COLO668 (cell line): ENCODE measurements around the gene MMP20.
"Not testable (repeated sequence)": the region's sequence is repeated elsewhere in the genome, so short reads cannot be mapped to it uniquely, and the experiment has no call there.

ENCODE experiments used
- DNase-seq: peaks from one replicate; lab custom pipeline; 2025; ENCODE audit not compliant: unreplicated experiment; lab: John Stamatoyannopoulos, UW

MMP20 gene

DNA sequence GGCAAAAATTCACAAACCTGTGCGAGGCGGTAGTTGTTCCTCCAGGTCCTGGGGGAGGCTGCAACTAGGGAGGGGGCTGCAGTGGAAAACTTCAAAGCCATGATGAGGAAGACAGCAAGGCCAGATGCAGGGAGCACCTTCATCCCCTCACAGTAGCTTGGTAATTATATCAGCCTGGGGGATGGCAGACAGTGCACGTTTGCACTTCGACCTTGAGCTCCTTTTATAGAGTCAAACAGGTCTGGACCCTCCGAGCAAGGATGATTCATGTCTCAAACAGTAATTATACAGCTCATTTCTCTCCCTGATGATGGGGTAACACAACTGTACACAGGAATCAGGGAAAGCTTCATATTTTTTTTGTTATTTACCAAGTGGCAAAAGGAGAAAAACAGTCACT lies at the start of gene MMP20:
MMP20 (minus strand) TSS at position 156 of the 400 bp plus-strand sequence; CDS start at position 143, 13 bp downstream.
- DNase-seq = no peak

- DNase-seq = no peak
Observed at GRCh38 chr11:102669664-102670063, 44.5 kb upstream of the MMP20 start.

GRCh38 chr11:102666331-102666957 lies 41.3 kb upstream of the MMP20 start:
- DNase-seq = peak; percentile 21

- no peak for DNase-seq
Observed at GRCh38 chr11:102664001-102664752, 39.0 kb upstream of the MMP20 start.

GRCh38 chr11:102662607-102663006 lies 37.5 kb upstream of the MMP20 start:
- no peak for DNase-seq

GRCh38 chr11:102661040-102661439 lies 35.9 kb upstream of the MMP20 start:
- DNase-seq = no peak

GRCh38 chr11:102656528-102656927 lies 31.4 kb upstream of the MMP20 start:
- DNase-seq = no peak

DNA sequence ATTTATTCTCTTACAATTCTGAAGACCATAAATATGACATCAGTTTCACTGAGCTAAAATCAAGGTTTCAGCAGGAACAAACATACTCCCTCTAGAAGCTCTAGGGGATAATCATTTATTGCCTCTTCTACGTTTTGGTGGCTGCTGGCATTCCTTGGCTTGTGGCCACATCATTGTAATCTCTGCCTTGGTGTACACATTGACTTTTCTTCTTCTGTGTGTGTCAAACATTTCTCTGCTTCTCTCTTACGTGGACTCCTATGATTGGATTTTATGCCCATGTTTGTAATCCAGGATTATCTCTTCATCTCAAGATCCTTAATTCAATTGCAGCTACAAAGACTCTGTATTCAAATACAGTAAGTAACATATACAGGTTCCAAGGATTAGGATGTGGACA lies 30.4 kb upstream of the MMP20 start:
- no peak for DNase-seq

DNA sequence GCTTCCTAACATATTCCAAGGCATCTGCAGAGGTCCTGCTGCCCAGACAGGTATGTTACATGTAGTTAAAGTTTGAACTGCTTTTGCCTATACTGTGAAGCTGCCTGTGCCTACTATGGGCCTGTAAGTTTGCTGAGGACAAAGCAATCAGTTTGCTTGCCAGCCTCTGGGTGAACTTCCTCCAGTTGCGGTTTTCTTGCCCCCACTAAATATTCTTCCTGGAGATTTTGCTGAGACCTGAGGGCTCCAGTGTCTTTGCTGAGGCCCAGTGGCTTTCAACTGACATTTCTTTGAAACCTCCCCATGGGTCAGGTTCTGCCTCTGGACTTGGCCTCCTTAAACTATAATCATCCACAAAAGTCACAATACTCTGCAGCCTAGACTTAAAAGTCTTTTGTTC lies 29.6 kb upstream of the MMP20 start:
- no peak for DNase-seq

GRCh38 chr11:102653744-102654291 lies 28.7 kb upstream of the MMP20 start:
- no peak for DNase-seq

DNA sequence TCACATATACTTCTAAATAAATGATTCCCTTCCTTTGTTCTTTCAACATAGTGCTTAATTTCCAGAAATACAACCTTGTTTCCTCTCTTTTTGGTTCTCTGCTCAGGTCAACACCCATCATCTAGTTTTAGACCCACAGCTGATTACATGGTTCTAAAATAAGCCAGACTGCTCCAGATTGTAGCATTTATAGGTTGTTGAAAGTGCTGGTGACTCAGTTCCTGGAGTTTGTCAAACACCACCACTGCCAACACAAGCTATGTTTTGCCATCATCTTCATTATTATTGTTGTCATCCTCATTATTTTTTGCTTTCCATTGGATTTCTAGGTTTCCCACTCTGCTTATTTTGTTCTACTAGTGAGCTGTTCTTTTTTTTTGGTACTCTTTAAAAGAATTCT lies 22.3 kb upstream of the MMP20 start:
- no peak for DNase-seq

GRCh38 chr11:102643941-102644340 lies 18.8 kb upstream of the MMP20 start:
- no peak for DNase-seq

DNA sequence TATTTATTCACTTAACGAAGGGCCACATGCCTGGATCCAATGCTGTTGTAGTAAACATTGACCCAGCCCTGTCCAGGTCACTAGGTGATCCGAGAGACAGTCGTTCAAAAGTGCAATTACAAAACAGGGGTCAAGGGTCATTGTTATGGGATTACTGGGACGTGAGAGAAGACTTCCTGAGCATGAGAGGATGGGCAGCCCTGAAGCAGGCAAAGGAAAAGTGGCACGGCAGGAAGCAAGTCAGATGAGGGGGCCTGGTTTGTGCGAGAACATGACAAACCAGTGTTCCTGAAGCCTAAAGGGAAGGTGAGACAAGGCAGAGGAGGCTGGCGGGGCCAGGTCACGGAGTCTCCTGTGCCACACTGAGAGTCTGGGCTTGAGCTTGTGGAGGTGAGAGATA lies 15.8 kb upstream of the MMP20 start:
- DNase-seq = no peak

DNA sequence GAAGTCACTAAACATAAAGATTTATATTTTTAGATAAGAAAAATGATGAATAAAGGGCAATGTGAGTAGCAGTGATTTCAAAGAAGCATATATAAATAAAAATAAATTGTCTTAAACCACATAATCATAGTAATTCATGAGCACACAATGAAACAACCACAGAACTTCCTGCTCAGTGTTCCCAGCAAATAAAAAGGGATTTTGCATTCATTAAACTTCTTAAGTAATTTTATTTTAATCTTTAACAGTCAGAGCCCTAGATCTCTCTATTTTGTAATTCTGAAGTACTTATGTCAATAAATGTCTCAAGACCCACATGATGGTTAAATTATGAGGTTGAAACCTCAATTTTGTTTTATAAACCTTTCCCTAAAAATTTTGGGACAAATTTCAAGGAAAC lies 14.5 kb upstream of the MMP20 start:
- DNase-seq = no peak

- DNase-seq = no peak
Observed at GRCh38 chr11:102637731-102638130, 12.6 kb upstream of the MMP20 start.

GRCh38 chr11:102633385-102634026 lies 8.4 kb upstream of the MMP20 start:
- DNase-seq = no peak

GRCh38 chr11:102632026-102632425 lies 6.9 kb upstream of the MMP20 start:
- no peak for DNase-seq

DNA sequence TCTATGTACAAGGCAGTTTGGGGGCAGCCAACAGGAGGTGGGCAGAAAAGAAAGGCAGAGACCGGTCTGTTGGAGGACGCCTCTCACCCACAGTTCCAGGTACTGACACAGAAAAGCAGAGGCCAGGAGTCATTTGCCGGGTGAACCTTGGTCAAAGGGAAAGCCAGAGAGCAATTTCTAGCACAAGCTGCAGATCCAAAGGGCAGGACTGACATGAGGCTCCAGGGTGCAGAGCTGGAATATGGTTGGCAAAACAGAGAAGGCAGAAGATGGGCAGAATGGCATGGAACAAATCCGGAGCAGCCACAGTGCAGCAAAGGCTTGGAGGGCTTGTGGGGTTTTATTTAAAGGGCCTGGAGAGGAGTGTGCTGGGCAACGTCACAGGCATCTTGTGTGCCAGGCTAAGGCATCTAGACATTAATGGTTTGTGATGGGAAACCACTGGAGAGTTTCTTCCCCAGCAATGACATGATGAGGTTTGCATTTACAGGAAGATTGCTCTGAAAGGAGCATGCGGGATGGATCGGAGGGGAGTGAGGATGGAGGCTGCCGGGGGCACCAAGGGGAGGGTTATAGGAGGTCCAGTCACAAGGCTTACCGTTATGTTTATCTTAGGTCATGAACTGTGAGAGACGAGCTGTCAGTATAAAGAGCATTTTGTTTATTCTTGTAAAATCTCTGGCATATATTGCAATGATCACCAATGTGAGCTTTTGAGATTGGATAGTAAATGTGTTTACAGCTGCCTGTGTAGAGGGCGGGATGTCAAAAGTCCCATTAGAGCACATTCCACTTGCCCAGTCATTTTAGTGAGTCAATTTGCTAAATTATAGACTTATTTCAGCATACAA lies 5.7 kb upstream of the MMP20 start:
- no peak for DNase-seq

GRCh38 chr11:102629908-102630307 lies 4.8 kb upstream of the MMP20 start:
- DNase-seq = not testable (repeated sequence)

GRCh38 chr11:102626676-102627075 lies 1.5 kb upstream of the MMP20 start:
- DNase-seq = no peak

DNA sequence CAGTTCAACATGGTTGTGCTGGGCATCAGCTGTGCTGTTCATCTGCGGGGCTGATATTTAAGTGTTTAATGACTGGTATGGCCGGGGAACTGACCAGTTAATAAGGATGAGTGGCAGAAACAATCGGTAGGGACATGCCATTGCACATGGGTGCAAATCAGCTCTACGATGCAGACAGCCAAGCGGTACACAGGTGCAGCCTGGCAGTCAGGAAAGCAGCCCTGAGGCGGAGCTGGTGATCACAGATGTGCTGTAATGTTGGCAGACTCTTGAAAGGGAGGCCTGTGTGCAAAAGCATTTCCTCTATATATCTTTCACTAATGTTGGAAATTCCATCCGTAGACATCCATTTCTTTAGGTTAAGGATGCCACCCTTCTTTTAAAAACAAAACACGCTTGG lies 1.1 kb downstream of the MMP20 start:
- DNase-seq = no peak
